ENCODE results near the gene SBK3. TPM values are rescaled to one million over a fixed set of nuclear protein-coding genes. Genes with fewer than 3 reads are reported as not detected.

Gene SBK3
- total RNA-seq, 6 donors from 2014 or later = 0.30 to 1.6 (median 0.94) TPM; not detected in 3

- Histone ChIP-seq H3K4me3 (no peak overlapping the region), H3K4me1 (no peaks in the 10 kb centered on the region), H3K9me3 (no peaks in the 10 kb centered on the region), H3K27me3 (no peaks in the 10 kb centered on the region), H3K36me3 (no peaks in the 10 kb centered on the region), H3K27ac (no peak overlapping the region)
- ATAC-seq (ENCODE audit: low FRiP score in 2 of 2) = no peak
- TF ChIP-seq, protein P1, sequence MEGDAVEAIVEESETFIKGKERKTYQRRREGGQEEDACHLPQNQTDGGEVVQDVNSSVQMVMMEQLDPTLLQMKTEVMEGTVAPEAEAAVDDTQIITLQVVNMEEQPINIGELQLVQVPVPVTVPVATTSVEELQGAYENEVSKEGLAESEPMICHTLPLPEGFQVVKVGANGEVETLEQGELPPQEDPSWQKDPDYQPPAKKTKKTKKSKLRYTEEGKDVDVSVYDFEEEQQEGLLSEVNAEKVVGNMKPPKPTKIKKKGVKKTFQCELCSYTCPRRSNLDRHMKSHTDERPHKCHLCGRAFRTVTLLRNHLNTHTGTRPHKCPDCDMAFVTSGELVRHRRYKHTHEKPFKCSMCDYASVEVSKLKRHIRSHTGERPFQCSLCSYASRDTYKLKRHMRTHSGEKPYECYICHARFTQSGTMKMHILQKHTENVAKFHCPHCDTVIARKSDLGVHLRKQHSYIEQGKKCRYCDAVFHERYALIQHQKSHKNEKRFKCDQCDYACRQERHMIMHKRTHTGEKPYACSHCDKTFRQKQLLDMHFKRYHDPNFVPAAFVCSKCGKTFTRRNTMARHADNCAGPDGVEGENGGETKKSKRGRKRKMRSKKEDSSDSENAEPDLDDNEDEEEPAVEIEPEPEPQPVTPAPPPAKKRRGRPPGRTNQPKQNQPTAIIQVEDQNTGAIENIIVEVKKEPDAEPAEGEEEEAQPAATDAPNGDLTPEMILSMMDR (IDR thresholded peaks at IDR 0.05) = no peak
- TF ChIP-seq POLR2AphosphoS5 (IDR thresholded peaks at IDR 0.05) (no peak), POLR2A (IDR thresholded peaks at IDR 0.05) (no peak), EP300 (IDR thresholded peaks at IDR 0.05) (no peak)
- no peak for DNase-seq
- WGBS, 2 donors = 77 to 81% methylated on average over 32 to 33 of the region's 33 CpGs
These were observed 6.0 kb downstream of the SBK3 start for GRCh38 chr19:55539090-55539984.

GRCh38 chr19:55538132-55538531, 7.2 kb downstream of the SBK3 start:
- Histone ChIP-seq H3K27ac (no peak overlapping the region), H3K4me3 (no peak overlapping the region), H3K9me3 (no peaks in the 10 kb centered on the region), H3K4me1 (no peaks in the 10 kb centered on the region), H3K36me3 (no peaks in the 10 kb centered on the region), H3K27me3 (no peaks in the 10 kb centered on the region)
- no peak for ATAC-seq (ENCODE audit: low FRiP score in 2 of 2)
- DNase-seq = no peak
- WGBS, 2 donors = 87 to 89% methylated on average over 5 of the region's 5 CpGs
- TF ChIP-seq EP300 (IDR thresholded peaks at IDR 0.05) (no peak), POLR2A (IDR thresholded peaks at IDR 0.05) (no peak), POLR2AphosphoS5 (IDR thresholded peaks at IDR 0.05) (no peak)
- TF ChIP-seq, protein P1 (IDR thresholded peaks at IDR 0.05) = no peak

DNA sequence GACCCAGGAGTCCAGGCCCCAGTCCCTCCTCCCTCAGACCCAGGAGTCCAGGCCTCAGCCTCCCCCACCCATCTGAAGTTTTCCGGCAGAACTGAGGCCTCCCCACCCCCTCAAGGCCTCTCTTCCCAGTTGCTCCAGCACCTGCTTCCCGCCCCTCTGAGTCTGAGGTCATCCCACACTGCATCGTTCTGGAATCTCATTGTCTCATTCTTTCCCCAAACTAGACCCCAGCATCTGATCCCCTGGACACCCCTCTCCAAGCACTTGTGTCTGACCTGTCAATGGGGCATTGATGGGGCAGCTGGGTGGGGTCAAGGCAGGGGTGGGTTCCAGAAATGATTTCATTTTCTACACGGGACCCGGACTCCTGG, 7.6 kb downstream of the SBK3 start:
- Histone ChIP-seq H3K27ac (no peak overlapping the region), H3K4me1 (no peaks in the 10 kb centered on the region), H3K4me3 (no peak overlapping the region), H3K36me3 (no peaks in the 10 kb centered on the region), H3K27me3 (no peaks in the 10 kb centered on the region), H3K9me3 (no peaks in the 10 kb centered on the region)
- TF ChIP-seq, protein P1 (IDR thresholded peaks at IDR 0.05) = no peak
- TF ChIP-seq EP300 (IDR thresholded peaks at IDR 0.05) = no peak
- TF ChIP-seq POLR2AphosphoS5 (IDR thresholded peaks at IDR 0.05) = no peak
- 61 to 72% methylated on average over 3 to 5 of the region's 5 CpGs for WGBS, 2 donors
- ATAC-seq (ENCODE audit: low FRiP score in 2 of 2) (peak in 1 of 2 donors; percentile 17), DNase-seq (no peak)

DNA sequence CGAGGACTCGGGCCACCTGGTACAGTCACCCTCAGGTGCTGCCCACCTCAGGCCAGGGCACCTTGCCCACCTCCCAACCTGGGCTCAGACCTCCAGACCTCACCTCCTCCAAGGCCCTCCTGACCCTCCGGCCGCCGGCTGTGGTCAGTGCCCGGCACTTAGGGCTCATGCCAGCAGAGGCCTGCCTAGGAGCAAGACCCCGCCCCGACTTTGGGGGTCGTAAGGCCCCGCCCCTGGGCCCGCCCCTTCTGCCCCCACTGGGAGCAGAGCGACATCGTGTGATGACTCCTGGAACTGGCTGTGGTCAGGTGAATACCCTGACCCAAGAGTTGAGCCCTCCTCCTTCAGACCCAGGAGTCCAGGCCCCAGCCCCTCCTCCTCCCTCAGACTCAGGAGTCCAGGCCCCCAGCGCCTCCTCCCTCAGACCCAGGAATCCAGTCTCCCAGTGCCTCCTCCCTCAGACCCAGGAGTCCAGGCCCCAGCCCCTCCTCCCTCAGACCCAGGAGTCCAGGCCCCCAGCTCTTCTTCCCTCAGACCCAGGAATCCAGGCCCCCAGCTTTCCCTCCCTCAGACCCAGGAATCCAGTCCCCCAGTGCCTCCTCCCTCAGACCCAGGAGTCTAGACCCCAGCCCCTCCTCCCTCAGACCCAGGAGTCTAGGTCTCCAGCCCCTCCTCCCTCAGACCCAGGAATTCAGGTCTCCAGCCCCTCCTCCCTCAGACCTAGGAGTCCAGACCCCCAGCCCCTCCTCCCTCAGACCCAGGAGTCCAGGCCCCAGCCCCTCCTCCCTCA, 8.2 kb downstream of the SBK3 start, which contains the start of gene SBK2:
Gene SBK2 (minus strand): TSS at position 183 of the 790 bp plus-strand sequence. CDS start 839 bp downstream, outside the sequence.
- Histone ChIP-seq H3K4me1 (no peaks in the 10 kb centered on the region), H3K36me3 (no peaks in the 10 kb centered on the region), H3K9me3 (no peaks in the 10 kb centered on the region), H3K27me3 (no peaks in the 10 kb centered on the region), H3K27ac (no peak within 1 kb of the TSS), H3K4me3 (no peak within 1 kb of the TSS)
- ATAC-seq (ENCODE audit: low FRiP score in 2 of 2) = peak in 1 of 2 donors; percentile 15
- TF ChIP-seq EP300 (IDR thresholded peaks at IDR 0.05) (no peak), POLR2AphosphoS5 (IDR thresholded peaks at IDR 0.05) (no peak), POLR2A (IDR thresholded peaks at IDR 0.05) (no peak)
- TF ChIP-seq, protein P1 (IDR thresholded peaks at IDR 0.05) = no peak
- 40 to 50% methylated on average over 1 to 7 of the region's 14 CpGs for WGBS, 2 donors
- peak in 1 of 2 donors; percentile 79 for DNase-seq

Measured in upper lobe of left lung (tissue), 6 donors.